ENCODE measurements around the gene FCGR3A.
A peak's percentile ranks its signal among the peaks of the same experiment; 100 is the strongest.
"Not testable (repeated sequence)": the region's sequence is repeated elsewhere in the genome, so short reads cannot be mapped to it uniquely, and the experiment has no call there.

The FCGR3A gene

DNA sequence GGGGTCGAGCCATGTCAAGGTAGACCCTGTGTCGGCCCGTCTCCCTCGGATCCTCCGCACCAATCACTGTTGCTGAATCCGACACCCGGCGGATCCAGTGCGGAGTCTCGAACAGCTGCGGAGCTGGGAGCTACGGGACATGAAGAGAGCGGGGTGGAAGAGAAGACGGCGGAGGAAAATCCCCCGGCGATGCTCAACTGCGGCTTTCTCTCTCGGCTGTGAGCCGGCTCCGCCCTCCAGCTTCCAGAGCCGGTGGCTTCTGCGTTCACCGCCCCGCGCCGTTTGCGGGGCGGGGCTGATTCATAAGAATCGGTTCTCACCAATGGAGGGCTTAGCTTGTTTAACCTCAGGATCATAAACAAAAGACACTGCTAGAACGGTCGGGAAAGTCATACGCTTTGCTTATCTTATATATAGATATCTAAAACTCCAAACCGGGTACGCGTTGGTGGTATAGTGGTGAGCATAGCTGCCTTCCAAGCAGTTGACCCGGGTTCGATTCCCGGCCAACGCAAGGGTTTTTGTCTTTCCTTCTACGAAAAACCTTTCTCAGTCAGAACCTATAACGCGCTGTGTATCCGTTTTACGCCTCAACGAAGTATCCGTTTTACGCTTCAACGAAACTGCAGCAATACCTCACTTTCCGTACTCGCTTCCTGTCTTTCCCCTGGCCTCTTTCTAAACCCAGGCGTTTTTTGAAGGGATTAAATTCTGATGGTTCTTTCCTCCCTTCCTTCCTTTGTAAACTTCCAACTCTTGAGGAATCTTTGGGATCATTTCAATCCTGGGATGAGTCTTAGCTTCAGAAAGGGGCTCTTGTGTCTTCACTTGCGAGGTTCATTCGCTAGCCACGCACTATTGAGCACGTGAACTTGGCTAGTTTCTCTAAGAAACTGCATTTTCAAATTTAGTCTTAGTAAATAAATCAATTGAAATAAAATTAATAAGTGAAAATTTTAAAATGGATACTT, 18.7 kb downstream of the FCGR3A start:
- peak; percentile 74 to 97 for DNase-seq (ENCODE audit: low read depth in 2 of 2)

GRCh38 chr1:161530158-161530557, 19.5 kb downstream of the FCGR3A start:
- peak; percentile 30 to 59 for DNase-seq (ENCODE audit: low read depth in 2 of 2)

DNA sequence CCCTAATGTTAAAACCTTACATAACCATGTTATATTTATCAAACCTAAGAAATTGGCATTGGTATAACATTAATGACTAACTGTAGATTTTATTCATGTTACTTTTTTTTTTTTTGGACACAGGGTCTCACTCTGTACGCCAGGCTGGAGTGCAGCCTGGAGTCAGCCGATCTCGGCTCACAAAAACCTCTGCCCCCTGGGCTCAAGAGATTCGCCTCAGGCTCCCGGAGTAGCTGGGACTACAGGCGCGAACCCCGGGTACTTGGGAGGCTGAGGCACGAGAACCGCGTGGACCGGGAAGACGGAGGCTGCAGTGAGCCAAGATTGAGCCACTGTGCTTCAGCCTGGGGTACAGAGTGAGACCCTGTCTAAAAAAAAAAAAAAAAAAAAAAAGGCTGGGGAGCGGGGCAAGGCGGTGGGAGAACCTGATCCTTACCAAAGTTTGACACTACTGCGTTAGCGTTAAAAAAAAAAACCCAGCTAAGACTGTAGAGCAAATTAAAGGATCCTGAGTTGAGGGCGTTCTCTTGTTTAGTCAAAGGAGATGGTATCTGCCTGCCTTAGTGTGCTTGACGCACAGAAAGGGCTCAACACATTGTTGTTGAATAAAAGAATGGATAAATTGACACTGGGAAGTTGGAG, 20.0 kb downstream of the FCGR3A start:
- not testable (repeated sequence) for DNase-seq (ENCODE audit: low read depth in 2 of 2)

- DNase-seq (ENCODE audit: low read depth in 2 of 2): not testable (repeated sequence)
These were observed 21.1 kb downstream of the FCGR3A start for GRCh38 chr1:161528550-161528949.

DNA sequence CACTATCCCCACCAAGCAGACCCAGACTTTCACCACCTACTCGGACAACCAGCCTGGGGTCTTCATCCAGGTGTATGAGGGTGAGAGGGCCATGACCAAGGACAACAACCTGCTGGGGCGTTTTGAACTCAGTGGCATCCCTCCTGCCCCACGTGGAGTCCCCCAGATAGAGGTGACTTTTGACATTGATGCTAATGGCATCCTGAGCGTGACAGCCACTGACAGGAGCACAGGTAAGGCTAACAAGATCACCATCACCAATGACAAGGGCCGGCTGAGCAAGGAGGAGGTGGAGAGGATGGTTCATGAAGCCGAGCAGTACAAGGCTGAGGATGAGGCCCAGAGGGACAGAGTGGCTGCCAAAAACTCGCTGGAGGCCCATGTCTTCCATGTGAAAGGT, 23.7 kb downstream of the FCGR3A start:
- not testable (repeated sequence) for DNase-seq (ENCODE audit: low read depth in 2 of 2)

DNA sequence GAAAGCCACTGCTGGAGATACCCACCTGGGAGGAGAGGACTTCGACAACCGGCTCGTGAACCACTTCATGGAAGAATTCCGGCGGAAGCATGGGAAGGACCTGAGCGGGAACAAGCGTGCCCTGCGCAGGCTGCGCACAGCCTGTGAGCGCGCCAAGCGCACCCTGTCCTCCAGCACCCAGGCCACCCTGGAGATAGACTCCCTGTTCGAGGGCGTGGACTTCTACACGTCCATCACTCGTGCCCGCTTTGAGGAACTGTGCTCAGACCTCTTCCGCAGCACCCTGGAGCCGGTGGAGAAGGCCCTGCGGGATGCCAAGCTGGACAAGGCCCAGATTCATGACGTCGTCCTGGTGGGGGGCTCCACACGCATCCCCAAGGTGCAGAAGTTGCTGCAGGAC, 24.3 kb downstream of the FCGR3A start:
- DNase-seq (ENCODE audit: low read depth in 2 of 2): not testable (repeated sequence)

GRCh38 chr1:161524742-161525291, 24.8 kb downstream of the FCGR3A start:
- not testable (repeated sequence) for DNase-seq (ENCODE audit: low read depth in 2 of 2)

- peak; percentile 33 to 65 for DNase-seq (ENCODE audit: low read depth in 2 of 2)
These were observed 25.5 kb downstream of the FCGR3A start, which contains the start of gene HSPA6 for GRCh38 chr1:161523817-161524741. HSPA6 (plus strand) TSS chr1:161524540; CDS start chr1:161524659, 119 bp downstream.

DNA sequence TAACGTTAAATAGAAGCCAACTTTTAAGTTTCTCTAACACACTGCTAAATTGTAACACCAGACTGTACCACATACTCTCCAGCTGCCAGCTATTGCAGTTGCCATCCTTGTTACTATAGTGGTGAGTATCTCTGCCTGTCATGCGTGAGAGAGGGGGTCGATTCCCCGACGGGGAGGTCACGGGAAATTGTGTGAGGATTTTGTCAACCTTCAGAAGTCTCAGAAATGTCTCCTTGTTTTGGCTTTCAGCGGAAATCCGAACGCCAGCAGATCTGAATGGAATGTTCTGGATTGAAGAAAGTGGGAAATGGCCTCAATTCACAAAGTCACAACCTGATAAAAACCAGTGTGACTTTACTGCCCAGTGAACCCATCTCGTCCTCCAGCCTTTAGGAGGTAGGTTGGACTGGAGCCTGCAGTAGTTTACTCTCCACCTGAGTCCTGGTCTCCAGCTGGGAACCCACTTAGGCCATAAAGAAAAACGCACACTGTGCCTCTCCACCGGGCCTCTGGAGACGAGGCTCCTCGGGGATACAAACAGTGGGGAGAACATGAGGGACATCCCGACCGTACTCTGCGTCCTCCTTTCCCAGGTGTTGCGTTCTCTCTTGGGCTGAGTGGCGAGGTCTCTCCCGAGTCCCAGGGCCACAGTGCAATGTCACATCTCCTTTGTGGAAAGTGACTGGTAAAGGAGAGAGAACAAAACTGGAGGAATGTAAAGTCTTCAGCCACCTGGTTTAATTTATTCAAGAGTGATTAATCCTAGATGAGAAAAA, 26.4 kb downstream of the FCGR3A start:
- not testable (repeated sequence) for DNase-seq (ENCODE audit: low read depth in 2 of 2)

- DNase-seq (ENCODE audit: low read depth in 2 of 2): not testable (repeated sequence)
These were observed 35.7 kb downstream of the FCGR3A start for GRCh38 chr1:161513953-161514352.

- DNase-seq (ENCODE audit: low read depth in 2 of 2): not testable (repeated sequence)
These were observed 36.2 kb downstream of the FCGR3A start for GRCh38 chr1:161513448-161513780.

GRCh38 chr1:161512636-161513447, 36.8 kb downstream of the FCGR3A start:
- not testable (repeated sequence) for DNase-seq (ENCODE audit: low read depth in 2 of 2)

DNA sequence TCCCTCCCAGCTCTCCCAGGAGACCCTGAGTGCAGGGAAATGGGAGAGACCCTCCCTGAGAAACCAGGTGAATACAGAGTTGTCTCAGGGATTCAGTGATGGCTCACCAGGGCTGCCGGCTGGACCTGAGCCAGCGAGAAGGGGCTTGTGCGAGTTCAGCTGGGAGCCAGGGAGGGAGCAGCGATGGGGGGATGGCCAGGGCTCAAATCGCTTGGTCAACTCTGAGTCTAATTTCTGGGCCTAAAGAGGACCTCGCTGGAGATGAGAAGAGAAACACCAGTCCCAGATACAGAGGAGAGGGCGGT, 37.9 kb downstream of the FCGR3A start:
- no peak for DNase-seq (ENCODE audit: low read depth in 2 of 2)

DNA sequence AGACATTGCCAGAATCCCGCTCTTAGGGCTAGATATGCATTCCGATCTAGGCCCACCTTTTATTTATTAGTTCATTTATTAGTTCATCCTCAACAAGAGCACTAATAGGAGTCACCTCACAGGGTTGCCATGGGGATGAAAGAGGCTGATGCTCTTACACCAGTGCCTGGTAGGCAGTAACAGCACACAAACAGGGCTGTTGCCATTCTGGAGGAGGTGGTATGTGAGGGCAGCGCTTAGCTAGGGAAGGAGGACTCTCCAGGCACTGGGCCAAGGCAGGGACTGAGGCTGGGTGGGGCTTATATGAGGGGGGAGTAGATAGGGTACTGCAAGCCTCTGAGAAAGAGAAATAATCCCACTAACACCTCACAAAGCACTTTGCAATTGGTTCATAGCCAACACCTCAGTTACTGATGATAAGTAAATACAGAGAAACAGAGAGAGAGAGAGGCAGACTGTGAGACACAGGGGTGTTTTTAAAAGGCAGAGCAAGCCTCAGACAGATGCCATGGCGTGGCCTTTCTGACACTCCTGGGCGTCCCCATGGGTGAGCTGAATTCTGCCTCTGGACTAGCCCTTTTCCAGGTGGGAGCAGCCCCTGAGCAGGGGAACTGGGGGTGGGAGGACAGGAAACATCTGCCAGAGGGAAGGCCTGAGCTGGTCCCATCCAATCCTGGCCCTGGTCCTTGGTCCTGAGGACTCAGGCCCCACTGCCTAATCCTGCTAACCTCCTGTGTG, 38.4 kb downstream of the FCGR3A start:
- DNase-seq (ENCODE audit: low read depth in 2 of 2): no peak

DNA sequence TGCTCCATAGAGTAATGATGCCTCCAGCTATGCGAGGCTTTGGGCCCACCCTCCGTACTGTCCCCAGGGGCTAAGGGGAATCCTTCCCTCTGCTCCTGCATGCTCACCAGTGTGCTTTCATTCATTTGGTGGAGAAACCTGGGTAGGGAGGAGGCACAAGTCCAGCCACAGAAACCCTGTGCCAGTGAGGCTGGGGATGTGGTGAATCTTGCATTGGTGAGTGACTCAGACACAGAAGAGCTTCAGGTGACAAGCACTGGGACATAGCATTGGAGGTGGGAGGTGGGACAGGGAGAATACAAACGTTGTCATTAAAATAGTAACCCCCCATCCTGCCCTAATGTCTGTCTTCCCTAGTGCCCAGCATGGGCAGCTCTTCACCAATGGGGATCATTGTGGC, 39.1 kb downstream of the FCGR3A start:
- DNase-seq (ENCODE audit: low read depth in 2 of 2): no peak

- DNase-seq (ENCODE audit: low read depth in 2 of 2): no peak
These were observed 43.0 kb downstream of the FCGR3A start for GRCh38 chr1:161506336-161507223.

DNA sequence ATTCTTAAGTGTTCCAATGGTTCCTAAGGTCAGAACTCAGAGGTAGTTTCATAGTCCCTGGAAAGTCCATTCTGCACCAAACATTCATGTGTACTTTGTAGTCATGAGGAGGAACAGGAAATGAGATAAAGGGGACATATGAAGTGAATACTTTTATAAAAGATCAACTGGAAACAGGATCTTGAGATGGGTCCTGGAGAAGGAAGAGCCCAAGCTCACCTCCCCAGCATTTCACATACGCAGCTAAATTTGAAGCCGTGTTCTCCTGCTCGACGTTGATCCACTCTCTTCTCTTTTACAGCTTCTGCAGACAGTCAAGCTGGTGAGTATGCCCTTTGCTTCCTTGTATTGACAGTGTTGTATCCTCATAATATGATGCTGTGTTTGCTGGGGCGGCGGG, 43.9 kb downstream of the FCGR3A start:
- DNase-seq (ENCODE audit: low read depth in 2 of 2): no peak

DNA sequence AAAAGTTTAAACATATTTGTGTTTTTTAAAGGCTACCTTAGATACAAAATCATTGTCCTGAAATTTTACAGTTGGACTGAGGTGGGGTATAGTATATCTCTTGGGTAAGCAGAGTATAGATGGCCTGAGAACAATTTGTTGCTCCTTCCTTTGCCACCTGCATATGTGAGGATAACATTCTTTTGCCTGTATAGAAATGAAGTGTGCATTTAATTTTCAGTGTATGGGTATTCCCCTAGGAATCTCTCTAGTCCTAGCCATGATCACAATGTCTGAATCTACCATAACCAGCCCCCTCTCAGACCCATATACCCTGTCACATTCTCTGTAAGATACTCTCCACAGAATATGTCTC, 46.2 kb downstream of the FCGR3A start:
- DNase-seq (ENCODE audit: low read depth in 2 of 2): no peak

Measured in stimulated activated CD8-positive, alpha-beta memory T cell treated with anti-CD3 and anti-CD28 coated beads, Interleukin-2, amount 100 ng/mL, for 48 hours (primary cell).